OCI-LY7 (cell line): Measurements from ENCODE around the gene MYH2. TPM values are rescaled to one million over a fixed set of nuclear protein-coding genes. Genes with fewer than 3 reads are reported as not detected.
"Not testable (repeated sequence)": the region's sequence is repeated elsewhere in the genome, so short reads cannot be mapped to it uniquely, and the experiment has no call there.

ENCODE experiments used
- BruUV-seq: library from RNA; stranded (reverse); fragments of 400-500 nt; replicated peaks from 2 replicates; lab custom pipeline; 2021; lab: Mats Ljungman, UMichigan
- CTCF ChIA-PET: fragments of 300-600 bp; sonication (Branson Sonifier 250); formaldehyde crosslinking; loops from one replicate; lab custom pipeline; 2022; ENCODE audit warnings: antibody characterized with exemption; ENCODE audit not compliant: unreplicated experiment; lab: Charles Lee
- POLR2A ChIA-PET: fragments of 300-600 bp; sonication (Branson Sonifier 250); formaldehyde crosslinking; loops from one replicate; lab custom pipeline; 2022; ENCODE audit warnings: antibody characterized with exemption; lab: Charles Lee
- DNase-seq: peaks from one replicate; pipeline ENCODE4 v3.0.0-alpha.2; 2015; ENCODE audit warnings: low spot score
- H2AFZ ChIP-seq: fragments of 200-600 bp; sonication (generic), shearing (Covaris generic); 2 replicates; pipeline ENCODE4 v1.6.1; 2014; ENCODE audit warnings: mild to moderate bottlenecking, antibody characterized with exemption, low read length, moderate library complexity
- H3K27ac ChIP-seq: fragments of 200-600 bp; sonication (generic); 2 replicates; pipeline ENCODE4 v1.5.1; 2014; ENCODE audit warnings: mixed run types, low read depth, mild to moderate bottlenecking, moderate library complexity, low read length, inconsistent platforms; ENCODE audit not compliant: poor library complexity, severe bottlenecking
- H3K36me3 ChIP-seq: fragments of 200-600 bp; sonication (generic); 2 replicates; pipeline ENCODE4 v1.6.1; 2014; ENCODE audit warnings: mild to moderate bottlenecking, antibody characterized with exemption, low read length, moderate library complexity, mixed read lengths; ENCODE audit not compliant: insufficient read depth
- H3K4me1 ChIP-seq: fragments of 200-600 bp; sonication (generic); 2 replicates; pipeline ENCODE4 v1.5.1; 2014; ENCODE audit warnings: mild to moderate bottlenecking, low read length; ENCODE audit not compliant: insufficient read depth, poor library complexity, severe bottlenecking
- H3K4me2 ChIP-seq: fragments of 200-600 bp; sonication (generic); 2 replicates; pipeline ENCODE4 v1.6.1; 2014; ENCODE audit warnings: mild to moderate bottlenecking, low read length
- H3K4me3 ChIP-seq: fragments of 200-600 bp; sonication (generic); 2 replicates; pipeline ENCODE4 v1.5.1; 2014; ENCODE audit warnings: mild to moderate bottlenecking, low read depth, low read length; ENCODE audit not compliant: poor library complexity, severe bottlenecking
- H3K79me2 ChIP-seq: fragments of 200-600 bp; sonication (generic); 2 replicates; pipeline ENCODE4 v1.6.1; 2016; ENCODE audit warnings: low read depth, mild to moderate bottlenecking, low read length, moderate library complexity, mixed read lengths; ENCODE audit not compliant: insufficient read depth
- H3K9me2 ChIP-seq: fragments of 200-600 bp; sonication (generic); 2 replicates; pipeline ENCODE4 v1.6.1; 2016; ENCODE audit warnings: mild to moderate bottlenecking, low read length, mixed read lengths; ENCODE audit not compliant: insufficient read depth
- H3K9me3 ChIP-seq: fragments of 200-600 bp; sonication (generic); 2 replicates; pipeline ENCODE4 v1.6.1; 2014; ENCODE audit warnings: mild to moderate bottlenecking, mixed run types, low read length, mixed read lengths
- H4K20me1 ChIP-seq: fragments of 200-600 bp; sonication (generic); 2 replicates; pipeline ENCODE4 v1.6.1; 2014; ENCODE audit warnings: mild to moderate bottlenecking, antibody characterized with exemption, low read length, moderate library complexity, mixed read lengths; ENCODE audit not compliant: insufficient read depth
- CTCF ChIP-seq: fragments of 200-600 bp; sonication (generic); conservative IDR thresholded peaks from 2 replicates; pipeline ENCODE4 v1.5.1; 2014; ENCODE audit warnings: mild to moderate bottlenecking, antibody characterized with exemption, low read length, moderate library complexity, mixed read lengths
- EZH2phosphoT487 ChIP-seq: fragments of 200-600 bp; sonication (generic); IDR thresholded peaks from 2 replicates; pipeline ENCODE4 v1.6.1; 2018; ENCODE audit warnings: low read depth, borderline replicate concordance, mild to moderate bottlenecking, mixed run types, antibody characterized with exemption, low read length, moderate library complexity, mixed read lengths
- intact Hi-C: fragments of 100-400 bp; cut with micrococcal nuclease; formaldehyde crosslinking; loops from one replicate; pipeline ENCODE4 v1.10.0; 2022; ENCODE audit not compliant: unreplicated experiment
- total RNA-seq, 2 experiments: library from RNA; depleted of rRNA in 1 of 2; stranded (reverse); fragments of >200 nt in 1 of 2; shearing (Covaris generic) in 1 of 2; gene quantifications; 2 replicates each; pipeline ENCODE4 v1.2.3, GENCODE V29; 2014 to 2022

The MYH2 gene
- total RNA-seq, 2 experiments from 2014 or later: not detected

GRCh38 chr17:10550014-10550413 lies 556 bp upstream of the MYH2 start:
- no peaks in the 10 kb centered on the region for H3K4me1 ChIP-seq
- no peaks in the 10 kb centered on the region for H3K9me3 ChIP-seq
- no peaks in the 10 kb centered on the region for H3K9me2 ChIP-seq
- H4K20me1 ChIP-seq: no peaks in the 10 kb centered on the region
- intact Hi-C loops: no loop called here
- DNase-seq: no peak
- TF ChIP-seq CTCF (no peak), EZH2phosphoT487 (no peak)
- ChIA-PET POLR2A (interaction anchor here (0.7 kb wide), 1 partner anchor 9 kb away, joined by 3 read pairs; no protein-coding TSS in a partner anchor), CTCF (no interaction called here)
- no peak overlapping the region for H3K27ac ChIP-seq
- H2AFZ ChIP-seq: no peak overlapping the region
- H3K4me3 ChIP-seq: no peak overlapping the region
- no peak overlapping the region for H3K4me2 ChIP-seq
- BruUV-seq: no TSS peak
- no peaks in the 10 kb centered on the region for H3K36me3 ChIP-seq
- H3K79me2 ChIP-seq: no peaks in the 10 kb centered on the region

GRCh38 chr17:10547351-10547750 lies 2.1 kb downstream of the MYH2 start:
- CTCF ChIA-PET: no interaction called here
- Histone ChIP-seq H2AFZ (no peak overlapping the region), H3K36me3 (no peaks in the 10 kb centered on the region), H3K9me3 (no peaks in the 10 kb centered on the region), H3K79me2 (no peaks in the 10 kb centered on the region), H3K27ac (no peak overlapping the region), H3K4me1 (no peaks in the 10 kb centered on the region), H3K4me3 (no peak overlapping the region), H3K4me2 (no peak overlapping the region), H4K20me1 (no peaks in the 10 kb centered on the region), H3K9me2 (no peaks in the 10 kb centered on the region)
- intact Hi-C loops: no loop called here
- POLR2A ChIA-PET: no interaction called here
- no peak for DNase-seq
- no TSS peak for BruUV-seq
- no peak for TF ChIP-seq CTCF
- no peak for TF ChIP-seq EZH2phosphoT487

- H3K27ac ChIP-seq, CTCF ChIA-PET, H3K79me2 ChIP-seq, intact Hi-C loops, H3K4me2 ChIP-seq, H3K4me3 ChIP-seq, POLR2A ChIA-PET, BruUV-seq, H3K36me3 ChIP-seq, H3K9me2 ChIP-seq, H2AFZ ChIP-seq, DNase-seq, H4K20me1 ChIP-seq, H3K9me3 ChIP-seq, H3K4me1 ChIP-seq: not testable (repeated sequence)
Measured at GRCh38 chr17:10543486-10543885, 6.0 kb downstream of the MYH2 start.

GRCh38 chr17:10541179-10541578 lies 8.3 kb downstream of the MYH2 start:
- POLR2A ChIA-PET, intact Hi-C loops, H3K4me3 ChIP-seq, H3K4me2 ChIP-seq, H3K4me1 ChIP-seq, H3K9me3 ChIP-seq, BruUV-seq, H3K9me2 ChIP-seq, CTCF ChIA-PET, H3K79me2 ChIP-seq, H4K20me1 ChIP-seq, H3K36me3 ChIP-seq, H2AFZ ChIP-seq, H3K27ac ChIP-seq: not testable (repeated sequence)
- DNase-seq: peak; percentile 18
